PC-9 (cell line): ENCODE measurements around the gene STUM. TPM values are rescaled to one million over a fixed set of nuclear protein-coding genes. Genes with fewer than 3 reads are reported as not detected.

Source experiments
- BruUV-seq: library from RNA; stranded (reverse); fragments of 400-500 nt; replicated peaks from 2 replicates; lab custom pipeline; 2021; lab: Mats Ljungman, UMichigan
- CTCF ChIA-PET: fragments of 300-600 bp; sonication (Branson Sonifier 250); formaldehyde crosslinking; loops from one replicate; lab custom pipeline; 2022; ENCODE audit warnings: antibody characterized with exemption; lab: Charles Lee
- POLR2A ChIA-PET: fragments of 300-600 bp; sonication (Branson Sonifier 250); formaldehyde crosslinking; loops from one replicate; lab custom pipeline; 2022; ENCODE audit warnings: antibody characterized with exemption; ENCODE audit not compliant: unreplicated experiment; lab: Charles Lee
- DNase-seq, 2 experiments: peaks; one replicate each; pipeline versions ENCODE4 v3.0.0 to v3.0.0-alpha.2; 2015 to 2022; ENCODE audit warnings: mixed read lengths in 1 of 2
- H2AFZ ChIP-seq: fragments of 200-600 bp; sonication (generic); 2 replicates; pipeline ENCODE4 v1.8.1; 2017; ENCODE audit warnings: antibody characterized with exemption
- H3F3A ChIP-seq: fragments of 200-600 bp; sonication (generic); 2 replicates; pipeline ENCODE4 v1.8.1; 2017; ENCODE audit warnings: antibody characterized with exemption, mild to moderate bottlenecking, low read depth; ENCODE audit not compliant: insufficient read depth
- H3K27ac ChIP-seq: fragments of 200-600 bp; sonication (generic); 2 replicates; pipeline ENCODE4 v1.6.1; 2016; ENCODE audit warnings: mixed run types
- H3K27me3 ChIP-seq: fragments of 200-600 bp; sonication (generic); 2 replicates; pipeline ENCODE4 v1.6.1; 2016; ENCODE audit warnings: low read depth, mixed run types; ENCODE audit not compliant: insufficient read depth
- H3K36me3 ChIP-seq: fragments of 200-600 bp; sonication (generic); 2 replicates; pipeline ENCODE4 v1.6.1; 2016; ENCODE audit warnings: low read depth, mixed run types
- H3K4me1 ChIP-seq: fragments of 200-600 bp; sonication (generic); replicated peaks from 2 replicates; pipeline ENCODE4 v1.6.1; 2016; ENCODE audit warnings: mixed run types; ENCODE audit not compliant: insufficient read depth
- H3K4me2 ChIP-seq: fragments of 200-600 bp; sonication (generic); 2 replicates; pipeline ENCODE4 v1.6.1; 2017; ENCODE audit warnings: mixed run types
- H3K4me3 ChIP-seq: fragments of 200-600 bp; sonication (generic); 2 replicates; pipeline ENCODE4 v1.6.1; 2016; ENCODE audit warnings: mixed run types
- H3K79me2 ChIP-seq: fragments of 200-600 bp; sonication (generic); 2 replicates; pipeline ENCODE4 v1.6.1; 2017; ENCODE audit warnings: low read depth, mixed run types
- H3K9me2 ChIP-seq: fragments of 200-600 bp; sonication (generic); 2 replicates; pipeline ENCODE4 v1.8.1; 2017; ENCODE audit warnings: mild to moderate bottlenecking; ENCODE audit not compliant: insufficient read depth
- H3K9me3 ChIP-seq: fragments of 200-600 bp; sonication (generic); 2 replicates; pipeline ENCODE4 v1.8.1; 2016; ENCODE audit warnings: low read depth; ENCODE audit not compliant: insufficient read depth
- H4K20me1 ChIP-seq: fragments of 200-600 bp; sonication (generic); 2 replicates; pipeline ENCODE4 v1.8.1; 2017; ENCODE audit not compliant: insufficient read depth
- CTCF ChIP-seq: fragments of 200-600 bp; sonication (generic); conservative IDR thresholded peaks from 2 replicates; pipeline ENCODE4 v1.6.1; 2017; ENCODE audit warnings: mixed run types, antibody characterized with exemption, mild to moderate bottlenecking, moderate library complexity
- EZH2 ChIP-seq: fragments of 200-600 bp; sonication (generic); IDR thresholded peaks from 2 replicates; pipeline ENCODE4 v1.8.0; 2017; ENCODE audit warnings: antibody characterized with exemption, low read depth
- intact Hi-C: fragments of 100-400 bp; cut with micrococcal nuclease; formaldehyde crosslinking; loops from one replicate; pipeline ENCODE4 v1.10.0; 2022; ENCODE audit not compliant: unreplicated experiment
- total RNA-seq: library from RNA; stranded (reverse); gene quantifications from 2 replicates; pipeline ENCODE4 v1.2.3, GENCODE V29; 2021

STUM gene
- total RNA-seq, 1 experiment from 2014 or later: not detected

- H2AFZ ChIP-seq: no peak overlapping the region
- BruUV-seq: no TSS peak
- DNase-seq: peak; percentile 48 to 89
- H3K4me3 ChIP-seq: no peak overlapping the region; the same call in 1 of the 2 replicates
- H3K4me2 ChIP-seq: peak overlapping the region; percentile 67
- ChIA-PET CTCF (no interaction called here), POLR2A (interaction anchor here (1.0 kb wide), 1 partner anchor 16 kb away, joined by 3 read pairs; no protein-coding TSS in a partner anchor)
- no peaks in the 10 kb centered on the region for H3K9me2 ChIP-seq
- H3K4me1 ChIP-seq: peaks cover 46% of the 10 kb centered on the region
- peak overlapping the region; percentile 30; the same call in 1 of the 2 replicates for H3K27ac ChIP-seq
- H3K9me3 ChIP-seq: no peaks in the 10 kb centered on the region
- peaks cover 30% of the 10 kb centered on the region; the same call in 1 of the 2 replicates for H3F3A ChIP-seq
- H3K27me3 ChIP-seq: no peaks in the 10 kb centered on the region
- no peaks in the 10 kb centered on the region for H4K20me1 ChIP-seq
- no peaks in the 10 kb centered on the region for H3K36me3 ChIP-seq
- intact Hi-C loops: no loop called here
- no peak for TF ChIP-seq EZH2
- TF ChIP-seq CTCF: no peak
- no peaks in the 10 kb centered on the region for H3K79me2 ChIP-seq
These were observed 97.7 kb downstream of the STUM start for GRCh38 chr1:226646026-226646869.

GRCh38 chr1:226646870-226647449, 98.4 kb downstream of the STUM start:
- intact Hi-C loops: no loop called here
- TF ChIP-seq EZH2 (no peak), CTCF (no peak)
- Histone ChIP-seq H3F3A (peaks cover 30% of the 10 kb centered on the region; the same call in 1 of the 2 replicates), H3K4me2 (peak overlapping the region; percentile 67), H3K9me3 (no peaks in the 10 kb centered on the region), H3K9me2 (no peaks in the 10 kb centered on the region), H3K79me2 (no peaks in the 10 kb centered on the region), H3K4me1 (peaks cover 46% of the 10 kb centered on the region), H2AFZ (no peak overlapping the region), H3K4me3 (no peak overlapping the region), H3K27me3 (no peaks in the 10 kb centered on the region), H4K20me1 (no peaks in the 10 kb centered on the region), H3K36me3 (no peaks in the 10 kb centered on the region), H3K27ac (no peak overlapping the region)
- BruUV-seq: no TSS peak
- no peak for DNase-seq
- POLR2A ChIA-PET: no interaction called here
- CTCF ChIA-PET: no interaction called here

DNA sequence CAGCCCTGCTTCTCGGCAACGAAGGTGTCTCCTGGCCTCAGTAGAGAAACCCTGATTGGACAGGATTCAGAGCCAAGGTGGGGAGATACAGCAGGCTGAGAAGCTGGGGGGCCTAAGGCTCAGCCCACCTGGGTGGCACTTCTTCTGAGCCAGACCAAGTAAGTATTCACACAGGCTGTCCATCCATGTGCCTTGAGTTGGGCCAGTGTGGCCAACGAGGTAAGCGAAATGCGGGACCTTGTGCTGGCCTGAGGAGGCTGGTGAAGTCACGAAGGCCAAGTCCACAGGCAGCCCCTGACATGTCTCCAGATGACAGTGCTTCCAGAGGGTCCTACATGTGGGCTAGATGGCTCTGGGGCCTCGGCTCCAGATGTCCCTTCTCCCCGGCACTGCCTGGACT, 99.2 kb downstream of the STUM start:
- Histone ChIP-seq H3K9me2 (no peaks in the 10 kb centered on the region), H3K4me2 (no peak overlapping the region), H4K20me1 (no peaks in the 10 kb centered on the region), H3F3A (peaks cover 30% of the 10 kb centered on the region; the same call in 1 of the 2 replicates), H3K36me3 (no peaks in the 10 kb centered on the region), H3K4me1 (peaks cover 43% of the 10 kb centered on the region), H3K27me3 (no peaks in the 10 kb centered on the region), H3K4me3 (no peak overlapping the region), H3K9me3 (no peaks in the 10 kb centered on the region), H3K79me2 (no peaks in the 10 kb centered on the region), H3K27ac (no peak overlapping the region), H2AFZ (no peak overlapping the region)
- TF ChIP-seq EZH2 (no peak), CTCF (no peak)
- DNase-seq: no peak
- intact Hi-C loops: no loop called here
- POLR2A ChIA-PET: no interaction called here
- CTCF ChIA-PET: no interaction called here
- BruUV-seq: no TSS peak
